ENCODE data around the gene ARPP21.

DNA sequence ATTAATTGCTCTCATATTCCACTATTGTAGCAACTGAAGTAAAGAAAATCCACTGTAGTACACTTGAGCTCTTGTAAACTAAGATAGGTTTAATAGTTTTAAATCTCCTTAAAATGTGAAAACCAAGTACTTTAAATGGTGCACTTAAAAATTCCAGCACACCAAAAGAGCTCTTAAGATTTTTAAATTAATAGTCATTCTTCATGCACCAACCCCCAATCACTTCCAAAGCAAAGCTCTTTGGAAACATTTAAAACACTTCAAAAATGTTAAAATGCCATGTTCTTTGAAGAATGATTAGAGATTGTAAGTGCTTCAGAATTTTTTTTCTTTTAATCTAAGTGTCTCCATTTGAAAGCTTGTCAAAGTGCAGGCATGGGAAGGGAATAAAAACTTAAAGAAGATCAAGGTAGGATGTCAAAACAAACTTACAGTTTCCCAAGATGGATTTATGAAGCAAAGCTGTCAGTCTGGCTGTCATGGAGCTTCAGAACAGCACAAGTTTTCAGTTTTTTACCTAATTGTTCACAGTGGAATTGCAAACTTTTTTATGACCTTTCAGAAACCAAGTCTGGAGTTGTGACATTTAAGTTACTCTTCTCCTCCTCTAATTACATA is 84.3 kb downstream of the ARPP21 start:
- TF ChIP-seq, protein P1, sequence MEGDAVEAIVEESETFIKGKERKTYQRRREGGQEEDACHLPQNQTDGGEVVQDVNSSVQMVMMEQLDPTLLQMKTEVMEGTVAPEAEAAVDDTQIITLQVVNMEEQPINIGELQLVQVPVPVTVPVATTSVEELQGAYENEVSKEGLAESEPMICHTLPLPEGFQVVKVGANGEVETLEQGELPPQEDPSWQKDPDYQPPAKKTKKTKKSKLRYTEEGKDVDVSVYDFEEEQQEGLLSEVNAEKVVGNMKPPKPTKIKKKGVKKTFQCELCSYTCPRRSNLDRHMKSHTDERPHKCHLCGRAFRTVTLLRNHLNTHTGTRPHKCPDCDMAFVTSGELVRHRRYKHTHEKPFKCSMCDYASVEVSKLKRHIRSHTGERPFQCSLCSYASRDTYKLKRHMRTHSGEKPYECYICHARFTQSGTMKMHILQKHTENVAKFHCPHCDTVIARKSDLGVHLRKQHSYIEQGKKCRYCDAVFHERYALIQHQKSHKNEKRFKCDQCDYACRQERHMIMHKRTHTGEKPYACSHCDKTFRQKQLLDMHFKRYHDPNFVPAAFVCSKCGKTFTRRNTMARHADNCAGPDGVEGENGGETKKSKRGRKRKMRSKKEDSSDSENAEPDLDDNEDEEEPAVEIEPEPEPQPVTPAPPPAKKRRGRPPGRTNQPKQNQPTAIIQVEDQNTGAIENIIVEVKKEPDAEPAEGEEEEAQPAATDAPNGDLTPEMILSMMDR (IDR thresholded peaks at IDR 0.05) = no peak
- TF ChIP-seq POLR2AphosphoS5 (IDR thresholded peaks at IDR 0.05) (no peak), POLR2A (IDR thresholded peaks at IDR 0.05; ENCODE audit: low read depth) (no peak)
